Measurements from ENCODE around the gene MLX. TPM values are rescaled to one million over a fixed set of nuclear protein-coding genes. Genes with fewer than 3 reads are reported as not detected.
"Not testable (repeated sequence)": the region's sequence is repeated elsewhere in the genome, so short reads cannot be mapped to it uniquely, and the experiment has no call there.

MLX gene
- total RNA-seq, 1 donor from 2014 or later, result 26.5 TPM

- Mint-ChIP-seq H3K4me3 (ENCODE audit: unreplicated experiment) (no peak overlapping the region), H3K36me3 (ENCODE audit: low read depth, unreplicated experiment) (peaks cover 10% of the 10 kb centered on the region), H3K4me1 (ENCODE audit: low read depth, unreplicated experiment) (peaks cover 9% of the 10 kb centered on the region), H3K27ac (ENCODE audit: unreplicated experiment) (no peak overlapping the region), H3K27me3 (ENCODE audit: low read depth, unreplicated experiment) (peaks cover 2% of the 10 kb centered on the region), H3K9me3 (ENCODE audit: unreplicated experiment) (no peaks in the 10 kb centered on the region)
- H3K4me1 ChIP-seq (ENCODE audit: insufficient read depth, low read length), result no peaks in the 10 kb centered on the region
- no peaks in the 10 kb centered on the region for H3K27me3 ChIP-seq (ENCODE audit: insufficient read depth, low read length)
- H3K9ac ChIP-seq (ENCODE audit: low read length), result no peak overlapping the region
- no peak overlapping the region for H3K4me3 ChIP-seq (ENCODE audit: insufficient read depth, low read depth, low read length)
- no peak for DNase-seq (ENCODE audit: low read depth)
- no peak overlapping the region for H3K27ac ChIP-seq (ENCODE audit: low read depth, low read length)
- no peak overlapping the region for H3K4me2 ChIP-seq (ENCODE audit: low read length)
- no peaks in the 10 kb centered on the region for H3K9me3 ChIP-seq (ENCODE audit: insufficient read depth, low read depth, low read length)
- H3K79me2 ChIP-seq (ENCODE audit: insufficient read depth, low read length), result no peaks in the 10 kb centered on the region
- FAIRE-seq, result no peak
- TF ChIP-seq CTCF (IDR thresholded peaks at IDR 0.05; ENCODE audit: insufficient read depth, low read depth, low read length), result no peak
- no peak for TF ChIP-seq EZH2 (IDR thresholded peaks at IDR 0.05; ENCODE audit: insufficient read depth, low read length)
- no peak overlapping the region for H2AFZ ChIP-seq (ENCODE audit: low read depth, low read length)
- H4K20me1 ChIP-seq (ENCODE audit: insufficient read depth, low read length), result peaks cover 4% of the 10 kb centered on the region
- H3K36me3 ChIP-seq (ENCODE audit: insufficient read depth, low read length), result no peaks in the 10 kb centered on the region
Measured at GRCh38 chr17:42544874-42545283, 22.0 kb upstream of the MLX start.

DNA sequence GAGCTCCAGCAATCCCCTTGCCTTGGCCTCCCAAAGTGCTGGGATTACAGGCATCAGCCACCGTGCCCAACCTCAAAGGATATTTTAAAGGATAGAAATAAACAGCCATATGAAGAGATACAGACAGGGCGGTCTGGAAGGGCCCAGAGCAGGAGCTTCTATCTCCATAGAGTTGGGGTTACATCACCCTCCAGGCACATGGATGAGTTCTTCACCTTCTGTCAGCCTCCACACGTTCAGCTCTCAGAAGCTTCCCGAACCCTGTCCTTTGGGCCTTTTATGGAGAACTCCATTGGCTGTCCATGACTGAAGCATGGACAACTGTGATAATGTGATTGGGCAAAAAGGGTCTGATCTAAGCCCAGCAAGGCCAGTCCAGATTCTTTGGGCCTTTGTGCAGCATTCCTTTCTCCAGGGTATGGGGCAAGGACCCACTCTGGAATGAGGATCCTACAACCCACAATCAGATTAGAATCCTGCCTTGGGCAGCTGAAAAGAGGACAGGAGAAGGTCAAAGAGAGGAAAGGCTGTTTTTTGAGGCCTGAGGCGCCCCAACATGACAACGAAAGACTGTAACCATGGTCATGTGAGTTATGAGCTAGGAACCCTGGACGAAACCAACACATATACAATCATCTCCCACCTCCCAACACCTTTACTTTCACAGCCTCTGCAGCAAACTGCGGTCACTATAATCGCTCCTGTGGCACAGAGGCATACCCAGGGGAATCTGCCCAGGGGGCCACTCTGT is 21.0 kb upstream of the MLX start:
- H3K36me3 Mint-ChIP-seq (ENCODE audit: low read depth, unreplicated experiment); H3K4me1 ChIP-seq (ENCODE audit: insufficient read depth, low read length); DNase-seq (ENCODE audit: low read depth); H3K27ac ChIP-seq (ENCODE audit: low read depth, low read length); H4K20me1 ChIP-seq (ENCODE audit: insufficient read depth, low read length); H3K9me3 ChIP-seq (ENCODE audit: insufficient read depth, low read depth, low read length); H3K27me3 ChIP-seq (ENCODE audit: insufficient read depth, low read length); H3K9ac ChIP-seq (ENCODE audit: low read length); H2AFZ ChIP-seq (ENCODE audit: low read depth, low read length); H3K27ac Mint-ChIP-seq (ENCODE audit: unreplicated experiment); H3K4me1 Mint-ChIP-seq (ENCODE audit: low read depth, unreplicated experiment); H3K4me3 ChIP-seq (ENCODE audit: insufficient read depth, low read depth, low read length); H3K4me3 Mint-ChIP-seq (ENCODE audit: unreplicated experiment); H3K79me2 ChIP-seq (ENCODE audit: insufficient read depth, low read length); FAIRE-seq; H3K36me3 ChIP-seq (ENCODE audit: insufficient read depth, low read length); H3K27me3 Mint-ChIP-seq (ENCODE audit: low read depth, unreplicated experiment); H3K4me2 ChIP-seq (ENCODE audit: low read length); H3K9me3 Mint-ChIP-seq (ENCODE audit: unreplicated experiment): not testable (repeated sequence)

- no peaks in the 10 kb centered on the region for H3K4me1 ChIP-seq (ENCODE audit: insufficient read depth, low read length)
- TF ChIP-seq CTCF (IDR thresholded peaks at IDR 0.05; ENCODE audit: insufficient read depth, low read depth, low read length) (no peak), EZH2 (IDR thresholded peaks at IDR 0.05; ENCODE audit: insufficient read depth, low read length) (no peak)
- DNase-seq (ENCODE audit: low read depth) (no peak), FAIRE-seq (no peak)
- no peak overlapping the region for H3K4me2 ChIP-seq (ENCODE audit: low read length)
- H3K36me3 Mint-ChIP-seq (ENCODE audit: low read depth, unreplicated experiment), result peaks cover 4% of the 10 kb centered on the region
- H3K27me3 Mint-ChIP-seq (ENCODE audit: low read depth, unreplicated experiment), result peaks cover 2% of the 10 kb centered on the region
- H2AFZ ChIP-seq (ENCODE audit: low read depth, low read length), result no peak overlapping the region
- H3K27me3 ChIP-seq (ENCODE audit: insufficient read depth, low read length), result no peaks in the 10 kb centered on the region
- H3K4me3 ChIP-seq (ENCODE audit: insufficient read depth, low read depth, low read length), result no peak overlapping the region
- H3K79me2 ChIP-seq (ENCODE audit: insufficient read depth, low read length), result no peaks in the 10 kb centered on the region
- H4K20me1 ChIP-seq (ENCODE audit: insufficient read depth, low read length), result peaks cover 9% of the 10 kb centered on the region
- H3K27ac ChIP-seq (ENCODE audit: low read depth, low read length), result no peak overlapping the region
- H3K36me3 ChIP-seq (ENCODE audit: insufficient read depth, low read length), result no peaks in the 10 kb centered on the region
- no peaks in the 10 kb centered on the region for H3K9me3 Mint-ChIP-seq (ENCODE audit: unreplicated experiment)
- H3K9me3 ChIP-seq (ENCODE audit: insufficient read depth, low read depth, low read length), result no peaks in the 10 kb centered on the region
- no peak overlapping the region for H3K27ac Mint-ChIP-seq (ENCODE audit: unreplicated experiment)
- H3K4me1 Mint-ChIP-seq (ENCODE audit: low read depth, unreplicated experiment), result peaks cover 4% of the 10 kb centered on the region
- no peak overlapping the region for H3K9ac ChIP-seq (ENCODE audit: low read length)
- peak overlapping the region; percentile 20 for H3K4me3 Mint-ChIP-seq (ENCODE audit: unreplicated experiment)
Measured at GRCh38 chr17:42547001-42547461, 19.9 kb upstream of the MLX start.
